HG03565 (cell line): ENCODE measurements around the gene ARHGAP6.
"Not testable (repeated sequence)": the region's sequence is repeated elsewhere in the genome, so short reads cannot be mapped to it uniquely, and the experiment has no call there.

Source experiments
- ATAC-seq: cut with Tn5 transposase; IDR thresholded peaks from one replicate; pipeline ENCODE4 v1.9.1; 2021; ENCODE audit warnings: mild to moderate bottlenecking, moderate library complexity; ENCODE audit not compliant: unreplicated experiment

ARHGAP6 gene

GRCh38 chrX:11363069-11363594 lies 302.6 kb downstream of the ARHGAP6 start:
- ATAC-seq: peak; percentile 94

DNA sequence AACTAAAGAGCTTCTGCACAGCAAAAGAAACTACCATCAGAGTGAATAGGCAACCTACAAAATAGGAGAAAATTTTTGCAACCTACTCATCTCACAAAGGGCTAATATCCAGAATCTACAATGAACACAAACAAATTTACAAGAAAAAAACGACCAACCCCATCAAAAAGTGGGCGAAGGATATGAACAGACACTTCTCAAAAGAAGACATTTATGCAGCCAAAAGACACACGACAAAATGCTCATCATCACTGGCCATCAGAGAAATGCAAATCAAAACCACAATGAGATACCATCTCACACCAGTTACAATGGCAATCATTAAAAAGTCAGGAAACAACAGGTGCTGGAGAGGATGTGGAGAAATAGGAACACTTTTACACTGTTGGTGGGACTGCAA lies 304.1 kb downstream of the ARHGAP6 start:
- ATAC-seq: not testable (repeated sequence)

- not testable (repeated sequence) for ATAC-seq
Observed at GRCh38 chrX:11355944-11356343, 309.8 kb downstream of the ARHGAP6 start.

GRCh38 chrX:11355259-11355909 lies 310.3 kb downstream of the ARHGAP6 start:
- no peak for ATAC-seq

- ATAC-seq: no peak
Observed at GRCh38 chrX:11352296-11352741, 313.4 kb downstream of the ARHGAP6 start.

GRCh38 chrX:11351375-11352295 lies 314.1 kb downstream of the ARHGAP6 start:
- no peak for ATAC-seq

- ATAC-seq: no peak
Observed at GRCh38 chrX:11349661-11350337, 315.9 kb downstream of the ARHGAP6 start.

DNA sequence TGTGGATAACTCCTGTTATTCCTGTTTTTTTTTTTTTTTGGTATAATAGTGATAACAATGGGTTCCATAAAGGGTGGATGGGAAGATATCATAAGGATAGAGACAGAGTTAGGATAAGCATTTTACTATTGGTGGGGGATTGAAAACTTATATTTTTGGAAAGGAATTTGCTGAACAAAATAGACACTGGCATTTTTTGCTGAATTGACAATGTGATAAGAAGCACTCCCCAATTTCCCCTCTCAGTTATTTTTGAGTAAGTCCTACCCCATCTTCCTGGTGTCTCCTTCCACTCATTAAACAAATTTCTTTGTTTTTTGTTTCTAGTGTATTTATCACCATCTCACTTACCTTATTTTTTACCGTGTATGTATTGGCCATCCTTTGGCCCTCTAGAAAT lies 316.7 kb downstream of the ARHGAP6 start:
- ATAC-seq: no peak

DNA sequence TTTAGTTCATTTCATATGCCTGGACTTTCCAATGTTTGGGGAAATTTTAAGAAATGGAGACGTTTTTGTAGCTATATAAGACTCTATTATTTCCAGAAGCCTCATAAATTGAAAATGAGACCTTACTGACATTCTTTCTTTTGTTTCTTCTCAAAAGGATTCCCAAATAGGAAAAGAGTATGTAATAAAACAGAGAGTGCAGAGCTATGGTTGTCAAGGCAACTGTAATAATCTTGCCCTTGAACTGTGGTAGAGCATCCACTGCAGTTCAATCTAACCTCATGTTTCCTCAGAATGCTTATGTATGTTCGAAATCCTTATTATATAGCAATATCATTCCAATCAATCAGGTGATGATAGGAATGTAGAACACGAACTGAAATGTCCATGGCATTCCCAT lies 318.4 kb downstream of the ARHGAP6 start:
- ATAC-seq: no peak

- ATAC-seq: no peak
Observed at GRCh38 chrX:11346121-11346682, 319.5 kb downstream of the ARHGAP6 start.

GRCh38 chrX:11342673-11343072 lies 323.0 kb downstream of the ARHGAP6 start:
- no peak for ATAC-seq

- peak; percentile 78 for ATAC-seq
Observed at GRCh38 chrX:11341274-11342201, 324.2 kb downstream of the ARHGAP6 start.

GRCh38 chrX:11337292-11338009 lies 328.3 kb downstream of the ARHGAP6 start:
- no peak for ATAC-seq

DNA sequence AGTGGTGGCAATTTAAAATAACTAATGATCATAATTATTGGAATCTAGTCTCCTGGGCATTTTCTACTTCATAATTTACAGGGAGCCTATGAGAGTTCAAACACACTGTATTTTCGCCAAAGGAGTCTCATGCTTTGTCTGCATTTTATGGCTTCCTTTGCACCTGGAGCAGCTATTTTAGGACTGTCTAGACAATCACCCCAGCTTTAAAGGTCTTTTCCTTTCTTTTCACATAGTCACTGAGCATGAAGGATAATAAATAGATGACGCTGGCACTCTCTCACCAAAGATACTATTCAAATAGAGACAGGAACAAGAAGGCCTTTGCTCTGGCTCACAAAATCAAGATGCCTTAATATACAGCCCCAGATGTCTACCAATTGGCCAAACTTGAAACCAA lies 329.5 kb downstream of the ARHGAP6 start:
- no peak for ATAC-seq

DNA sequence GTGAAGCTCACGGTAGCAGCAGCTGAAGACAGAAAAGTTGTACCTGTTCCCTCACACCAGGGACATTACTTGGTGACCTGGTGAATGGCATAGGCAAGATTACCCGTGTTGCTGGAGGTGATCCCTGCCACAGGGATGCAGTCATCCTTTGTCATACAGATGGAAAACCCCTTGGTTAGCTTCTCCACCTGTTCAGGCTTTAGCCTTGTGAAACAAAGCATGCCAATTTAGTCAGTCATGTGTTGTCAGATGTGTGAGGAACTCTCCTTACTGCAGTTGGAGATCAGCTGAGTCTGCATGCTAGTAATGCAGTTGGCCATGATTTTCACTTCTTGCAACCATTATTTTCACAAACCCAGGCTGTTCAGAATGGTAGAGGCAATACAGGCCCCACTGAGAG lies 331.6 kb downstream of the ARHGAP6 start:
- ATAC-seq: no peak

DNA sequence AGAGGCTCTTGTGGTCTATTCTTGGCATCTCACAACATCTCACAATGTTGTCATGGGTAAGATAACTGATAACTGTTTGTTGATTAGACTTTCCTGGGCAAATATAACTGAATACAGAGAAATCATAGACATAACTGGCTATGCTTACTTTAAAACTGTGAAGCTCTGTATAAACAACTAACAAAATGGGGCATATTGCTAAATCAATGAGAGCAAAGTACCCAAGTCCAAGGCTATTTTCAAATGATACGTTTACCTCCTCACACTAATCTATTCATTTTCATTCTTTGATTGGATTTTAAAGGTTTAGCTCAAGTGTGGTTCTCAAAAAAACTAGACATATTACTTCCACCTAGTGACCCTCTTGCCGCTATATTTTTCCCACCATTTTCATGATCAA lies 333.9 kb downstream of the ARHGAP6 start:
- no peak for ATAC-seq

DNA sequence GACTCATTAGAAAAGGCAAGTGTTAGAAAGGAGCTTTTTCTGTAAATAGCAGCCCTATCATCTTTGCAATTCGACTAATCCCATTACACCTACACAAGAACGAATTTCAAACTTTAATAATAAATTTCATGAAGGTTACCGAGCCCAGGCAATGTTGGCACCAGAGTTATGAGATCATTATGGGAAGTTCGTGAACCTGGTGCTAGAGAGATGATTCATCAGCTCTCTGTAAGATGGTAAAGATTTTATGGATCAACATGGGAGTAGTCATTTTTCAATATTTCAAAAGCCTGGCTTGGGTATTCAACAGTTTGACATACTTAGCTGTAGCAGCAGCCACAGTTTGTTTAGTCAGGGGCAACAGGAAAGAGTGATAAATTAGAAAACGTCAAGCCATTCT lies 336.7 kb downstream of the ARHGAP6 start:
- no peak for ATAC-seq

GRCh38 chrX:11328134-11328533 lies 337.6 kb downstream of the ARHGAP6 start:
- no peak for ATAC-seq

GRCh38 chrX:11321986-11322385 lies 343.7 kb downstream of the ARHGAP6 start:
- no peak for ATAC-seq
